HG03025 (cell line): ENCODE data around the gene SYT8.

Source experiments
- ATAC-seq: cut with Tn5 transposase; IDR thresholded peaks from one replicate; pipeline ENCODE4 v1.9.1; 2021; ENCODE audit warnings: mild to moderate bottlenecking, moderate library complexity; ENCODE audit not compliant: unreplicated experiment, low FRiP score

Gene SYT8

GRCh38 chr11:1856306-1857005 lies 21.7 kb downstream of the SYT8 start:
- ATAC-seq: no peak

- ATAC-seq: no peak
Observed at GRCh38 chr11:1857064-1857463, 22.3 kb downstream of the SYT8 start.

- ATAC-seq: no peak
Observed at GRCh38 chr11:1858154-1858553, 23.4 kb downstream of the SYT8 start.

GRCh38 chr11:1858576-1858975 lies 23.8 kb downstream of the SYT8 start:
- no peak for ATAC-seq

GRCh38 chr11:1859004-1859403 lies 24.2 kb downstream of the SYT8 start:
- no peak for ATAC-seq

- no peak for ATAC-seq
Observed at GRCh38 chr11:1860108-1860507, 25.3 kb downstream of the SYT8 start.

GRCh38 chr11:1861435-1862411 lies 26.9 kb downstream of the SYT8 start:
- no peak for ATAC-seq

- no peak for ATAC-seq
Observed at GRCh38 chr11:1862588-1863351, 28.0 kb downstream of the SYT8 start.

GRCh38 chr11:1863352-1864216 lies 28.8 kb downstream of the SYT8 start:
- no peak for ATAC-seq

- no peak for ATAC-seq
Observed at GRCh38 chr11:1864231-1864630, 29.4 kb downstream of the SYT8 start.

- no peak for ATAC-seq
Observed at GRCh38 chr11:1864831-1865665, 30.3 kb downstream of the SYT8 start.

GRCh38 chr11:1866226-1866625 lies 31.4 kb downstream of the SYT8 start:
- no peak for ATAC-seq

GRCh38 chr11:1866776-1867175 lies 32.0 kb downstream of the SYT8 start:
- ATAC-seq: no peak

- no peak for ATAC-seq
Observed at GRCh38 chr11:1867381-1867780, 32.6 kb downstream of the SYT8 start.

GRCh38 chr11:1868056-1868635 lies 33.4 kb downstream of the SYT8 start:
- ATAC-seq: no peak

- no peak for ATAC-seq
Observed at GRCh38 chr11:1868636-1869291, 34.0 kb downstream of the SYT8 start.

GRCh38 chr11:1869427-1870325 lies 34.9 kb downstream of the SYT8 start:
- no peak for ATAC-seq
